ENCODE data around the gene ANAPC1.
"Not testable (repeated sequence)": the region's sequence is repeated elsewhere in the genome, so short reads cannot be mapped to it uniquely, and the experiment has no call there.

The ANAPC1 gene

DNA sequence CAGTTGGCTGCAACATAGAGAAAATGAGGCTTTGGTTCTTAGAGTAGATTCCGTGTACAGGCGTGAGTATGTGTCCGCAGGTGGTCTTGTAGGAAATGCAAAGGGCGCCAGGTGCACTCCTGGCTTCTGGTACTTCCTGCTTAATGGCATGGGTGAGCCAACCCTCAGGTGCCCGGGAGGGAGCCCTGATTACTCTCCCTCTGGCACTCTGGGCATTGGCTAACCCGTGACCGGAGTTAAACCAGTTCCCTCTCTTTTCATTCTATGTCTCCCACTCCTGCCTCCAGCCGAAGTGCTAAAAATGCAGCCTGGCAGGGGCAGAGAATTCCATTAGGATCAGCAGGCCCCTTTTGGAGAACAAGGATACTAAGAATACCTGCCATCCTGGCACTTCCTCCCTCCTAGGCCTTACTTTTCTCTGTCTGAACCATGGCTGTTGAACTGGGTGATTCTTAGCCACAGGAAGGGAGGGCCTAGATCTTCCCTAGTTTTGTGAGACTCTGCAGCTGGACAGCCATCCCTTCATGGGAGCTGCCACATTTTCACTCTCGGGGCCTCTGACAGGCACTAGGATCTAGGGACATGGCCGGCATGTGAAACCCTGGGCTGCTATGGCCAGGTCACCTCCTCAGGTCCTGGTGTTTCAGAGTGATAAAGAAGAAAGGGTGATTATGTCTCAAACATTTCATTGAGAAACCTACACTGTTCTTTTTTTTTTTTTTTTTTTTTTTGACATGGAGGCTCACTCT, 20.9 kb upstream of the ANAPC1 start:
- no peak for DNase-seq

DNA sequence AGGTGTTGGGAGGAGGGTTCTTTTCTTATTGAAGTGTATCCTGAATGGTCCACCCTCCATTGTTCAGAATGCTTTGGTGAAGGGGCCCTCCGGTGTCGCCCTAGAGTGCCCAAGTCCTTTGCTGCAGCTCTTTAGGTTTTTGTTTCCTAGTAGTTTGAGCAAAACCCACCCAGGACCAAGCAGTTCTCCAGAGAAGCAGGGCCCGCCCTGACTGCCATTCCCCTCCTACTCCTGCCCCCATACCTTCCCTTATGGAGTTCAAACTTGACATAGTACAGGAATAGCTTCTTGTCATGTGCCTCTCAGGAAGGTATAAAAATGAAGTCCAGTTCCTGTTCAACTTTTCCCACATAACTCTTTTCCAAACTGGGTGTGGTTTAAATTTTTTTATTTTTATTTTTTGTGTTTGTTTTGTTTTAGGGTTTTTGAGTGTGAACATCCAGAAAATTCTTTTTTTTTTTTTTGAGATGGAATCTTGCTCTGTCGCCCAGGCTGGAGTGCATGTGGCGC, 20.0 kb upstream of the ANAPC1 start:
- no peak for DNase-seq

DNA sequence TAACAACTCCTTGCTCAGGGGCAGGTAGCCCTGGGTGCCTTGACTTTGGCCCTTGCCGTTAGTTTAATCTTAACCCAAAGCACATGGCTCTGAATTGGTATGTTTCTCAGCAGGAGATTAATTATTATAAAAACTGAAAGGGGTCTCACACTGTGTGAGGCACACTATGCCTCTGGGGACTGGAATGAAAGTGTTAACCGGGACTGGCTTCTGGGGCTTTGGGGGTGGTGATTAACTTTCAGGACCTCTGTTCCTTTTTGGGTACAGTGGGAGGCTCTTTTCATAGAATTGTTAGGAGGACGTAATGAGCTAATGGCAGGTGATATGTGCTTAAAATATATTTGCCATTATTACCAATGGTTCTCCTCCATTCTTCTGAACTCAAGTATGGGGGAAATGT, 19.5 kb upstream of the ANAPC1 start:
- DNase-seq = no peak

DNA sequence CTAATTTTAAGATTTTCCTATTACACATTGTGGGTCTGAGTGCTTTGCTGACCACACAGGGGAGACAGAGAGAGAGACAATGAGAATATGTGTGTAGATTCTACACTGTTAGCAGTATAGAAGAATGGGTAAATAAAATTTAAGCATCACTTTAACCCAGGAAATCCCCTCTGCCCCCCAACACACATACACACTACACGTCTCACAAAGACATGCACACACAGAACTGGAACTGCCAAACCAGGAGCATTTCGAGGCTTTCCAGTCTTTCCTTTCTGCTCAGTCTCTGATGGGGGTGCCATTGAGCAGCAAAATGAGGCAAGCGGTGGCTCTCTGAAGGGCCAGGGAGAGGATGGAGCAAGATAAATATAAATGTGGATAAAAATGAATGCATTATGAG, 16.9 kb upstream of the ANAPC1 start:
- DNase-seq = no peak

DNA sequence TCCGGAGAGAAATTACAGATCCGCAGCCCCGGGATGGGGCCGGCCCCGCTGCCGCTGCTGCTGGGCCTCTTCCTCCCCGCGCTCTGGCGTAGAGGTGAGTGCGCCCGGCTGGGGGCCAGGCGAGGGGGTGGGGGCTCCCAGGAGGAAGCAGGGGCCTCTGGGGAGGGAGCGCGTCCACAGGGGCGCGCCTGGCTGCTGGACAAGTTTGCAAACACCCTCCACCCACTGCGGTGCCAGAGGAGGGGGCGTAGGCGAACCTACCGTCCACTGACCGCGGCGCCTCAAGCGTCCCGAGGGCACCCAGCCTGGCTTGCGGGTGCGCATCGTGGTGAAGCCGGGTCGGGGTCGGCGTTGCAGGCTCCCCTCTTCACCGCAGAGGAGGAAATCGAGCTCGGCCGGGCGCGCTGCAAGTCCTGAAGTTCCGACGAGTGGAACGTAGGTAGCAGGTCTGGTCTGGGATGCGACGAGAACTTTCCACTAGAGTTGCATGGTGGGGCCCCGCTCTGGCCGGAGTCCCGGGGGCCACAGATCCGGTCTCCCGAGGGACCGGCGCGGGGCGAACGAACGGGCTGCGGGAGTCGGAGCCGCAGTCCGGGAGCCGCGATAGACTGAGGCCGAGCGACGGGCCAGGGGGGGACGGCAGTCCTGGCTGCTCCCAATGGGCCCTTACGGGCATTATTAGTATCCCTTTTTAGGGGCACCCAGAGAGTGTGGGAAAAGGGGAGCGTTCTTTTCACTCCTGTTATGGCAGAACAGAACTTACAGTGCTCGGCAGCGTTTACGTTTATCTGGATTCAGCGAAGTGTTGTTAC, 14.9 kb upstream of the ANAPC1 start:
- DNase-seq = no peak

DNA sequence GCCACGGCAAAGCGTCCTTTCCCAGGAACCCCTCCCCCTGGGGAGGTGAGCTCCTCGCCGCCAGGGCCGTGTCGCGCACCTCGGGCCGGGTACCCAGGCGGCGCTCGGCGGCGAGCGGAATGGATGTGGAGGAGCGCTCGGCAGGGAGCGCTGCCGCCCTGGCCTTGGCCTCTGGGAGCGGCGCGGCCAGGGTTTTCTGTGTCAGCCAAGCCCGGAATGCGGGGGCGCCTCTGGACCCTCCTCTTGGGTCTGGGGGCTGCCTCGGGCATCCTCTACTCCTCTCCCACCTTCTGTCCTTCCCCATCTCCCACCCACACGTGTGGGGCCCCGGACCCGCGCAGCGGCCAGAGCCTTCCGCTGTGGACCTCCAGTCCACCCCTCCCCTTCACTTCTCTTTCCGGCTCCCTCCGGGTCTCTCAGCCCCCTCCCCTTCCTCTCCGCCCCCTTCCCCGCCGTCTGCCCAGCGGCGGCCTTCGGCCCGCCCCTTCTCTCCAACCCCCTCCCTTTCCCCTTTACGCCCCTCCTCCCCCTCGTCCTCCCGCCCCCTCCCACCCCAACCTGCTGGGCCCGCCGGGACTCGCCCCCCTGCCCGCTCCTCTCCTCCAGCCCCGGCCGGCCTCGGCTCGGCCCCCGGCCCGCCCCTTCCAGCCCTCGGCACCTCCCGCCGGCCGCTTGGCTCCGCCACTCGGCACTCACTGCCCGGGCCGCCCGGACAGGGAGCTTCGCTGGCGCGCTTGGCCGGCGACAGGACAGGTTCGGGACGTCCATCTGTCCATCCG, 14.1 kb upstream of the ANAPC1 start, which contains the start of gene MERTK:
TSS of gene MERTK (plus strand) at position 684 of the 779 bp plus-strand sequence. CDS start 129 bp downstream, outside the sequence.
- peak; percentile 60 for DNase-seq

DNA sequence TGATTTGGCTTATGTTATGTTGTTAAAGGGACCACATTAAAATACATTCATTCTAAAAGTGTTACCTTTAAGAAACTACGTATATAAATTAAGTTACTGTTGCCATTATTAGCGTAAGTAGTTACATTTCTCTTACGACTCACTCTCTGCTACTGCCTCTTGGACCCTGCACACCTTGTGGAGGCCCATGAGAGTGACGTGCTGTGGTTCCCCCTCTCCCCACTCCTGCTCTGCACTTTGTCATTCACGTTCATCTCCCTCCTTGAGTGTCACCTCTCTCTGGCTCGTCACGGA, 13.6 kb upstream of the ANAPC1 start:
- DNase-seq = no peak

DNA sequence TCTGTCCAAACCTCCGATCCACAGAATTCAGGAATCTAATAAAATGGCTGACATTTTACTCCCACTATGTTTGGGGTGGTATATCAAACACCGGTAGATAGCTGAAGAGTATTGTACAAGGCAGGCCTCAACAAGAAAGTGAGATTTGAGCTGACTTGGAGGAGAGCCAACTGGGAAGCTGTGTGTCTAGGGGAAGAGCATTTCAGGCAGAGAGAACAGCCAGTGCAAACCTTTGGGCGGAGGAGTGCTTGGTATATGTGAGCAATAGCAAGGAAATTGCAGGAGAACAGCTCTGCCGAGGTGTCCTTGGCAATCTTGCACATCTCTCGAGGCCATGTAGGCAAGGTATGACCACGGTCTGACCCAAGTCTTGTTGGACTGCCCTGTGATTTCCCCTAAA, 12.6 kb upstream of the ANAPC1 start:
- DNase-seq = peak; percentile 75

DNA sequence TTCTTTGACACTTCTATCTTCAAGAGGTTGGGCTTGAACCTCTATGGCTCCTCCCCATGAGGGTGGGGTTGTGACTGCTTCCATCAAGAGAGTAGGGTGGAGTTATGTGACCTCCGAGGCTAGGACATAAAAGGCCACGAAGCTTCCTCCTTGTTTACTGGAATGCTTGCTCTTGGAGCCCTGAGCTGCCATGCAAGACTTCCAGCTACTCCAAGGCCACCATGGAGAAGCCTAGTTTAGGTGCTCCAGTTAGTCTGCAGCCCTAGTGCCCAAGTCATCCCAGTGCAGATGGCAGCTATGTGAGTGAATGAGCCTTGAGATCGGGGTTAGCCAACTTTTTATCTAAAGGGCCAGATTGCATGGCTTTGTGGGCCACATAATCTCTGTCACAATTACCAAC, 12.0 kb upstream of the ANAPC1 start:
- DNase-seq = no peak

DNA sequence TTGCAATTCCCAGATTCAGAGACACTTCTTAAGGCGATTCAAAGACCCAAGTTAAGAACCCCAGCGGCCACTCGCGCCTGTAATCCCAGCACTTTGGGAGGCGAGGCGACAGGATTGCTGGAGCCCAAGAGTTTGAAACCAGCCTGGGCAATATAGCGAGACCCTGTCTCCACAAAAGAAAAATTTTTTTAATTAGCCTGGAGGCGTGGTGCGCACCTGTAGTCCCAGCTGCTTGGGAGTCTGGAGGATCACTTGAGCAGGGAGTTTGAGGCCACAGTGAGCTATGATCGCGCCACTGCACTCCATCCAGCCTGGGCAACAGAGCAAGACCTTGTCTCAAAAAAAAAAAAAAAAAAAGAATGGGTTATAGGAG, 585 bp upstream of the ANAPC1 start:
- DNase-seq = no peak

DNA sequence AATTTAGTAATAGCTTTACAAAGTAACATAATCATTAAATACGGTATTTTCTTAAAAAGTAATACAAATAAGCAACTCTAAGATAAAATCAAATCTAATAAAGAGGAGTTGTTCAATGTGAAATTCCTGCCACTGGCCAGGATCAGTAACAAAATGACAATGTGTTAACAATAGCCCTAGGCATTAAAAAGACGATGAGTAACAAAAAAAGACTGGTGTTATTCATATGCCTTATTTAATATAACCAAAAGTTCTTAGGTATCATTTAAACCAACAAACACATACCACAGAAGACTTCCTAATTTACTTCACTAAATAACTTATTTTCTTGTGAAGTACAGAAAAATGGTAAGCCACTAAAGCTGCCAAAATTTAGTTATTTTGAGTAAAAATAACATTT, 11.2 kb downstream of the ANAPC1 start:
- not testable (repeated sequence) for DNase-seq

DNA sequence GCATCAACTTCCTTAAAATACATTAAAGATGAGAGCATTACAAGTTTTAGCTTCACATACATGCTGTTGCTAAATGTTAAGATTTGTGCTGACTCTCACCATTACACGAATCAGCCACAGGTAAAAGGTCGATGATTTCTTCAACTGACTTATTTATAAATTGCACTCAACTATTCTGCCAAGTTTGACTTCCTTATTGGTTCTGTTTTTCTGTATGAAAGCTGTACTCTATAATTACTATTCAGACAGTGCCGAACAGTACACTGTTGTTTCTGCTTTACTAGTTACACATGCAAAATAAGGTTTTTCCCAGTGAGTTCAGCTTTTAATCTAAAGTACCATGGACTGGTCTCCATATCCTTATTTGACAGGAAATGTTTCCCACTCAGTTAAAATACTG, 18.9 kb downstream of the ANAPC1 start:
- DNase-seq = not testable (repeated sequence)

DNA sequence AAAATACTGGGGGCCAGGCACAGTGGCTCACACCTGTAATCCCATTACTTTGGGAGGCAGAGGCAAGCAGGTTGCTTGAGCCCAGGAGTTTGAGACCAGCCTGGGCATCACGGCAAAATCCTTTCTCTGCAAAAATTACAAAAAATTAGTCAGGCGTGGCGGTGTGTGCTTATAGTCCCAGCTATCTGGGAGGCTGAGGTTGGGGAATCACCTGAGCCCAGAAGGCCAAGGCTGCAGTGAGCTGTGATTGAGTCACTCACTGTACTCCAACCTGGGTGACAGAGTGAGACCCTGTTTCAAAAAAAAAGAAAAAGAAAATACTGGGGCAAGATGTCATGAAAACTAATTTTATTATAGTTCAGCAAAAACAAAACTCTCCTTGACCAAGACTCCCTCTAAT, 24.0 kb downstream of the ANAPC1 start:
- not testable (repeated sequence) for DNase-seq

DNA sequence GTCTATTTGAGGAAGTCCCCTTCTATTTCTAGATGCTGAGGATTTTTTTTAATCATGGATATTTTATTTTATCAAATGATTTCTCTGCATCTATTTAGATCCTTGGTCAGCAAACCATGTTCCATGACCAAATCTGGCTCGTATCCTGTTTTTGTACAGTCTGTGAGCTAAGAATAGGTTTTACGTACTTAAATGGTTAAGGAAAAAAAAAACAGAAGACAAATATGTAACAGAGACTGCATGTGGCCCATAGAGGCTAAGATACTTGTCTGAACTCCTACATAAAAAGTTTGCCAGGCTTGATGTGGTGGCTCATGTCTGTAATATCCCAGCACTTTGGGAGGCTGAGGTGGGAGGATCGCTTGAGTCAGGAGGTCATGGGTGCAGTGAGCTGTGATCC, 31.4 kb downstream of the ANAPC1 start:
- DNase-seq = not testable (repeated sequence)

DNA sequence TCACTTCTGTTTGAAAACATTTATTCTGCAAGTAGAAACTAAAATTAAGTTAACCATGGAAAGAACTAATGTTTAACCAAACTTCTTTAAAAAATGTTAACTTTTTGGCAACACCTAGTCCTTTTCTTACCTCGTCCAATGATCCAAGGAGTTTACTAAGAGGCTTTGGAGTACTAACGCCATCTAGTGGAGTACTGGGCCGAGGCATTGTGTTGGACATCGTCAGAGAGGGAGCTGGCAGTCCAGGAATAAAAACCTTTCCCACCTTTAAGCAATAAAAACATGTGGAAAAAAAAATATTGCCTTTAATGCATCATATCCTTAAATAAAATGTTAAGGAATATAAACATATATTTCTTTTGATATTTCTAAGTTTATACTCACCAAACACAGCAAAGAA, 33.3 kb downstream of the ANAPC1 start:
- DNase-seq = peak; percentile 3

DNA sequence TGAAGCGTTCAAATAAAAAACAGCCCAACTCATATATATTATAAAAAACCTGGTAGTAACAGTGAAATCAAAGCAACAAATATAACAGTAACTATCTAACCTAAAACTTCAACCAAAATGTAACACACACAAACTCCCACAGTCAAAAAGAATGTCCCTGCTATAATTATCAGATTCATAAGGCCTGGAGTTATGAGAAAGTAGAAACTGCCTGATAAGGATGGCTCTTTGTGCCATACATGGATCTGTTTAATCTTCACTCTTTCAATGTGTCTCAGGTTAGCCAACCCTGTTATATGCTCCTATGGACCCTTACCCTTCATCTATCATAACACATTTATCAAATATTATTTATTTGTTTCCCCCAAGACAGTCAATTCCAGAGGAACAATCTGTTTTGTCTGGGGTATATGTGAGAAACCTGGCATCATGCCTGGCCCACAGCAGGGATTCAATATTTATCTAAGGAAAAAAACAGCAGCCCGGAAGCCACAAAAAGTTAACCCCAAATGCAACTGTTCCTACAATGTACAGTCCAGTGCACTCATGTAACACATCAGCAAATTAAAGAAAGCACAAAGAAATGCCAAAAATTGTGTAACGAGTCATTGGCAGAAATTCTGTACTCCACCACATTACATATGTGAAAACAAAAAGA, 44.2 kb downstream of the ANAPC1 start:
- not testable (repeated sequence) for DNase-seq

DNA sequence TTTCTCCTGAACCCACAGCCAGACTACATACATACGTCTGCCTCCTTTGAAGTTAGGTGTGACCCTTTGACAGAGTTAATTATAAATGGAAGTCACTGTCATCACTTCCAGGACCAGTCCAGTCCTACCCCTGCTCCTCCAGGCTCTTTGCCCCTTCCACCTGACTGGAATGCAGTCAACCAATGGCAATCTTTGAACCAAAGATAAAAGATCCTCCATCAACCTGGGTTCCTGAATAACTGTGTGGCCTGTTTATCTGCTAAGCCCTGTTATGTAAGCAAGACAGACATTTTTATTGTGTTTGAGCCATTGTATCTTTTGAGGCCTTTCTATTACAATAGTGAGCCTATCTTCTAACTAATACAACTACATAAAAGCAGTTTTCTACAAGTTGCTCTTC, 45.0 kb downstream of the ANAPC1 start:
- DNase-seq = not testable (repeated sequence)

DNA sequence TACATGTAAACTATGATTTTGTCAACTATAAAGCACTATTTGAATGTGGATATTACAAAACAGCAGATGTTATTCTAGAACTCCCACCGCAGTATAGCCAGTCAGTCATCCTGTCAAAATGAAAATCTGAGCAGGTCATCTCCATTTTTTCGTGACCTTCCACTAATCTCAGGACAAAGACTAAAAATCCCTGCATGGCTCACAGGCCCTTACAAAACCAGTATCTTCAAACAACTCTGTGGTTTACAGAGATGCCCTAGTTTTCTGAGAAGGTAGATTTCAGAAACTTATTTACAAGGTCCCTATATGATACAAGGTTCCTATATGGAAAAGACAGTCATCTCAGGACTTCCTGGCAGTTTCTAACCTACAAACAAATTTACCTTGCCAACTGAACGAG, 49.8 kb downstream of the ANAPC1 start:
- not testable (repeated sequence) for DNase-seq

DNA sequence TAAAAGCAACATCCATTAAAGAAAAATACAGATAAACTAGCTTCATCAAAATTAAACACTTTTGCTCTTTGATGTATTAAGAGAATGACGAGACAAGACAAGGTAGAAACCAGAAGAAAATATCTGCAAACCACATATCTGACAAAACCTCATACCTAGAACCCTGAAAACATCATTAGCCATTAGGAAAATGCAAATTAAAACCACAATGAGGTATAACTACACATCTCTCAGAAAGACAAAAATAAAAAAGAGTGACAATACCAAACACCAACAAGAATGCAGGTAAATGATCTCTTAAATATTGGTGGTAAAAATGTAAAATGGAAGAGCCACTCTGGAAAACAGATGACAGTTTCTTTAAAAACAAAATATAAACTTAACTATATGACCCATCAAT, 53.5 kb downstream of the ANAPC1 start:
- not testable (repeated sequence) for DNase-seq

DNA sequence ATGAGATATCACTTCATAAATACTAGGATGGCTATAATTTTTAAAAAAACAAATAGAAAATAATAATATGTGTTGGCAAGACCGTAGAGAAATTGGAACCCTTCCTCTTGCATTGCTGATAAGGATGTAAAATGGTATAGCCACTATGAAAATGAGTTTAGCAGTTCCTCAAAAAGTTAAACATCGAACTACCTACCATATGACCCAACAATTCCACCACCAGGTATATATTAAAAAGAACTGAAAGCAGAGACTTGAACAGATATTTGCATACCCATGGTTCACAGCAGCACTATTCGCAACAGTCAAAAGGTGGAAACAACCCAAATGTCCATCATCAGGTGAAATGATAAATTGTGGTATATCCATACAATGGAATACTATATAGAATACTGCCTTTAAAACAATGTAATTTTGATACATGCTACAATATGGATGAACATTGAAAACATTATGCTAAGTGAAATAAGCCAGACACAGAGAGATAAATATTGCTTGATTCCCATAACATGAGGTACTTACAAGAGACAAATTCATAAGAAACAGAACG, 55.7 kb downstream of the ANAPC1 start:
- not testable (repeated sequence) for DNase-seq

DNA sequence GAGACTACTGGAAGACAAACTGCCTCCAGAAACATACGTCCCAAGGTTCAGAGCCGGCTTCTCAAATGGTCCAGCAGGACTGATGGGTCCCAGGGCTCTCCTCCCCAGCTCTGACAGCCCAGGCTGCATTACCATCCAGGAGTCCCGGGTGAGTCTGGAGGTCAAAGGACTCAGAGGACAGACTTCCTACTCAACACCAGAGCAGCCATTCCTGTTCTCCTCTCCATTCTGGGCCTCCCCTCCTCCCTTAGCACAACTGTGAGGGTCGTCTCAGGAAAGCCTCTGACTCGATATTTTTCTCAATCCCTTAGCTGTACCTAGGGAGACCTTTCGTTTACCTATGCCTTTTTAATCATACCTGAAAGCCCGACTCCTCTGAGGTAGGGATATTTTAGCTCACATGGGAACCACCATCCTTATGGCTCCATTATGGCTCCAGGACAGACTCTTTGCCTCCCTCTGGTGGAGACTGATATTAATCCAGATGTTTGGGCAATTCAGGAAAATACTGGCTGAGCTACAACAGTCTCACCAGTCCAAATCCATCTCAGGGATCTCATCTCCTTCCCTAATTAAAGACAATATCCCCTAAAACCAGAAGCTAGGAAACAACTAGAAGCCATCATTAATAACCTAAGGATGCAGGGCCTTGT, 70.9 kb downstream of the ANAPC1 start:
- DNase-seq = not testable (repeated sequence)

DNA sequence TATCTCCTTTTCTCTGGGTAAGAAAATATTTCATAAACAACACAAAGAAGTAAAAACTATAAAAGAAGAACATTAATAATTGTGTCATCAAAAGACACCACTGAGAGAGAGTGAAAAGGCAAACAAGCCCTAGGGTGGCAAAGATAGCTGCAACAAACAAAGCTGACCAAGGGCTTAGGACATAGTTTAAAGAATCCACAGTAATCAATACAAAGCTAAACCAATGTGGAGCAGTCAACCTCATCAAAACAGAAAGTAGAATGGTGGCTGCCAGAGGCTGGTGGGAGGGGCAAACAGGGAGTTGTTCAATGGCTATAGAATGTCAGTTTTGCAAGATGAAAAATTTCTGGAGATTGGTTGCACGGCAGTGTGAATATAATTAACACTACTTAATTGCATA, 93.4 kb downstream of the ANAPC1 start:
- not testable (repeated sequence) for DNase-seq

Measured in NCI-H1105 treated with DMSO at 0.1 percent for 48 hours (cell line).